Left lung (tissue), 10 donors: ENCODE results near the gene PICALM. TPM values are rescaled to one million over a fixed set of nuclear protein-coding genes. Genes with fewer than 3 reads are reported as not detected.

Experiments
- ATAC-seq: fragments of 200-7000 bp; cut with Tn5 transposase; one replicate; pipeline ENCODE4 v1.9.1; 2020; ENCODE audit warnings: moderate library complexity
- DNase-seq, 4 donors: peaks; one replicate each; pipeline ENCODE4 v3.0.0-alpha.2; 2013 to 2020
- H3K27ac ChIP-seq, 2 donors: fragments of 200-600 bp; sonication (generic) in 1 of 2; one replicate each; pipeline versions ENCODE4 v1.5.0 to v1.8.0; 2020 to 2021
- H3K27me3 ChIP-seq, 2 donors: fragments of 200-600 bp; sonication (generic) in 1 of 2; one replicate each; pipeline versions ENCODE4 v1.5.0 to v1.8.0; 2020 to 2021
- H3K36me3 ChIP-seq, 2 donors: fragments of 200-600 bp; sonication (generic) in 1 of 2; one replicate each; pipeline versions ENCODE4 v1.5.0 to v1.8.0; 2020 to 2021
- H3K4me1 ChIP-seq, 2 donors: fragments of 200-600 bp; one replicate each; pipeline ENCODE4 v1.8.0; 2021
- H3K4me3 ChIP-seq, 2 donors: fragments of 200-600 bp; sonication (generic) in 1 of 2; one replicate each; pipeline versions ENCODE4 v1.5.0 to v1.8.0; 2020 to 2021; ENCODE audit warnings: mild to moderate bottlenecking in 1 of 2
- H3K9me3 ChIP-seq, 2 donors: fragments of 200-600 bp; sonication (generic) in 1 of 2; one replicate each; pipeline versions ENCODE4 v1.5.0 to v1.8.0; 2020 to 2021
- CTCF ChIP-seq, 2 donors: fragments of 200-600 bp; sonication (generic) in 1 of 2; IDR thresholded peaks; one replicate each; pipeline versions ENCODE4 v1.5.0 to v1.8.0; 2021; ENCODE audit warnings: antibody characterized with exemption in 2 of 2
- intact Hi-C, 2 donors: fragments of 100-400 bp; cut with DNase I; formaldehyde crosslinking; loops; one replicate each; pipeline versions ENCODE4 v1.11.2 to v1.14.2; 2022
- polyA plus RNA-seq, 6 donors: library from polyadenylated mRNA; unstranded; fragments of 120-200 nt; gene quantifications; one replicate each; pipeline ENCODE4 v1.2.1, GENCODE V29; 2013; ENCODE audit not compliant: insufficient read length in 6 of 6
- total RNA-seq, 2 donors: library from RNA; stranded (reverse); fragmentation: NEBNext Ultra II Directional; extraction: Animal tissue kit (Norgen Biotek cat#: 25700); gene quantifications; one replicate each; pipeline ENCODE4 v1.2.1, GENCODE V29; 2021
- donor health status: DM: no; HTN: yes; CAD: no.
- donor health status: DM: no; HTN: no; CAD: no.

The PICALM gene
- total and polyA plus RNA-seq, 8 donors = 159 to 216 (median 182) TPM

DNA sequence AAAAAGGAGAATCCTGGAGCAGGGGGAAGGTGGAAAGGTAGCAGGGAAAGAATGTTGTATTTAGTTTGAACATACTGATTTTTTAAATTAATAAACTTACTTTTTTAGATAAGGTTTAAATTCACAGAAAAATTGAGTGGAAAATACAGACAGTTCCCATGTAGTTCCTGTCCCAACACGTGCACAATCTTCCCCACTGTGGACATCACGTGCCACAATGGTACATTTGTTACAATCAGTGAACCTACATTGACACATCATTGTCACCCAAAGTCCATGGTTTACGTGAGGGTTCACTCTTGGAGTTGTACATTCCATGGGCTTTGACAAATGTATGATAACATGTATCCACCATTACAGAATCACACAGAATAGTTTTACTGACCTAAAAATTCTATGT is 10.5 kb upstream of the PICALM start:
- Histone ChIP-seq H3K27ac (no peak overlapping the region), H3K4me1 (no peaks in the 10 kb centered on the region), H3K9me3 (no peaks in the 10 kb centered on the region), H3K27me3 (no peaks in the 10 kb centered on the region), H3K36me3 (no peaks in the 10 kb centered on the region), H3K4me3 (no peak overlapping the region)
- no peak for ATAC-seq
- no peak for DNase-seq
- TF ChIP-seq CTCF (IDR thresholded peaks at IDR 0.05) = no peak
- intact Hi-C loops = no loop called here

GRCh38 chr11:86073948-86074347 is 5.1 kb upstream of the PICALM start:
- ATAC-seq = no peak
- intact Hi-C loops = no loop called here

GRCh38 chr11:86072211-86072610 is 3.3 kb upstream of the PICALM start:
- intact Hi-C loops = no loop called here
- no peak for TF ChIP-seq CTCF (IDR thresholded peaks at IDR 0.05)
- H3K4me3 ChIP-seq = no peak overlapping the region
- no peaks in the 10 kb centered on the region for H3K36me3 ChIP-seq
- DNase-seq (no peak), ATAC-seq (no peak)
- H3K4me1 ChIP-seq = peaks cover 7 to 8% of the 10 kb centered on the region in 2 donors
- no peaks in the 10 kb centered on the region for H3K27me3 ChIP-seq
- no peaks in the 10 kb centered on the region for H3K9me3 ChIP-seq
- no peak overlapping the region for H3K27ac ChIP-seq

More at GRCh38 chr11:86073948-86074347, 5.1 kb upstream of the PICALM start:
- no peak overlapping the region for H3K4me3 ChIP-seq
- H3K27ac ChIP-seq = no peak overlapping the region
- TF ChIP-seq CTCF (IDR thresholded peaks at IDR 0.05) = no peak
- H3K27me3 ChIP-seq = no peaks in the 10 kb centered on the region
- no peaks in the 10 kb centered on the region for H3K36me3 ChIP-seq
- DNase-seq = no peak
- no peaks in the 10 kb centered on the region for H3K9me3 ChIP-seq
- peaks cover 7 to 8% of the 10 kb centered on the region in 2 donors for H3K4me1 ChIP-seq

GRCh38 chr11:86070142-86071056 is 1.5 kb upstream of the PICALM start:
- TF ChIP-seq CTCF (IDR thresholded peaks at IDR 0.05) = no peak
- DNase-seq (no peak), ATAC-seq (no peak)
- intact Hi-C loops = no loop called here
- Histone ChIP-seq H3K36me3 (no peaks in the 10 kb centered on the region), H3K4me3 (no peak overlapping the region), H3K4me1 (peaks cover 12 to 18% of the 10 kb centered on the region in 2 donors), H3K9me3 (no peaks in the 10 kb centered on the region), H3K27me3 (no peaks in the 10 kb centered on the region), H3K27ac (peak overlapping the region; percentile 96 to 98)

GRCh38 chr11:86069408-86070101 is 671 bp upstream of the PICALM start:
- H3K27me3 ChIP-seq = no peaks in the 10 kb centered on the region
- peaks cover 19 to 27% of the 10 kb centered on the region in 2 donors for H3K4me1 ChIP-seq
- H3K4me3 ChIP-seq = peak overlapping the region in 1 of 2 donors; percentile 88
- H3K36me3 ChIP-seq = no peaks in the 10 kb centered on the region
- DNase-seq (peak in 2 of 4 donors; percentile 46 to 66), ATAC-seq (peak; percentile 59)
- no peaks in the 10 kb centered on the region for H3K9me3 ChIP-seq
- intact Hi-C loops = no loop called here
- TF ChIP-seq CTCF (IDR thresholded peaks at IDR 0.05) = peak in 1 of 2 donors; percentile 3
- peak overlapping the region; percentile 96 to 98 for H3K27ac ChIP-seq
